Left cardiac atrium (tissue), 4 donors: ENCODE measurements around the gene CATSPER3. TPM values are rescaled to one million over a fixed set of nuclear protein-coding genes. Genes with fewer than 3 reads are reported as not detected.
"Not testable (repeated sequence)": the region's sequence is repeated elsewhere in the genome, so short reads cannot be mapped to it uniquely, and the experiment has no call there.

Experiments used
- ATAC-seq, 2 donors: fragments of 200-7000 bp; cut with Tn5 transposase; one replicate each; pipeline ENCODE4 v1.9.1; 2020; ENCODE audit warnings: mild to moderate bottlenecking in 2 of 2, moderate library complexity in 2 of 2
- DNase-seq: peaks from one replicate; pipeline ENCODE4 v3.0.0-alpha.2; 2020
- intact Hi-C, 2 donors: fragments of 100-400 bp; cut with DNase I; formaldehyde crosslinking; loops; one replicate each; pipeline versions ENCODE4 v1.14.1 to v1.15.1; 2022 to 2023
- total RNA-seq, 2 donors: library from RNA; stranded (reverse); fragmentation: NEBNext Ultra II Directional; extraction: Animal tissue kit (Norgen Biotek cat#: 25700); gene quantifications; one replicate each; pipeline ENCODE4 v1.2.1, GENCODE V29; 2021
- donor health status: DM: no; HTN: yes; CAD: no.
- donor health status: DM: no; HTN: yes; CAD: no; lungs with severe emphysema.
- donor health status: DM: yes; HTN: yes; CAD: no.
- donor health status: Dilated cardiomyopathy.

The CATSPER3 gene
- total RNA-seq, 2 donors from 2014 or later, result 0.31 to 0.68 TPM

- ATAC-seq (no peak), DNase-seq (no peak)
- intact Hi-C loops, result no loop called here
These were observed 2.4 kb upstream of the CATSPER3 start for GRCh38 chr5:134965271-134965825.

GRCh38 chr5:134968055-134968454 is 348 bp downstream of the CATSPER3 start:
- intact Hi-C loops, result no loop called here
- DNase-seq (no peak), ATAC-seq (no peak)

GRCh38 chr5:134969166-134969565 is 1.5 kb downstream of the CATSPER3 start:
- DNase-seq (no peak), ATAC-seq (no peak)
- intact Hi-C loops, result no loop called here

- ATAC-seq, result no peak
- intact Hi-C loops, result no loop called here
- no peak for DNase-seq
These were observed 7.5 kb downstream of the CATSPER3 start for GRCh38 chr5:134975078-134975715.

GRCh38 chr5:134975843-134976242 is 8.1 kb downstream of the CATSPER3 start:
- ATAC-seq (no peak), DNase-seq (no peak)
- intact Hi-C loops, result no loop called here

- ATAC-seq (no peak), DNase-seq (no peak)
- intact Hi-C loops, result no loop called here
These were observed 9.1 kb downstream of the CATSPER3 start for GRCh38 chr5:134976841-134977240.

GRCh38 chr5:134979416-134979815 is 11.7 kb downstream of the CATSPER3 start:
- ATAC-seq, result no peak
- DNase-seq, result no peak
- intact Hi-C loops, result no loop called here

GRCh38 chr5:134982230-134982629 is 14.5 kb downstream of the CATSPER3 start:
- intact Hi-C loops, result no loop called here
- DNase-seq (no peak), ATAC-seq (no peak)

- intact Hi-C loops, result no loop called here
- ATAC-seq (no peak), DNase-seq (no peak)
These were observed 21.6 kb downstream of the CATSPER3 start for GRCh38 chr5:134989266-134989830.

GRCh38 chr5:134990183-134990582 is 22.5 kb downstream of the CATSPER3 start:
- not testable (repeated sequence) for ATAC-seq

GRCh38 chr5:134992148-134992547 is 24.4 kb downstream of the CATSPER3 start:
- DNase-seq, result no peak
- intact Hi-C loops, result no loop called here
- no peak for ATAC-seq

More at GRCh38 chr5:134990183-134990582, 22.5 kb downstream of the CATSPER3 start:
- DNase-seq, intact Hi-C loops: not testable (repeated sequence)

GRCh38 chr5:134993161-134993560 is 25.5 kb downstream of the CATSPER3 start:
- DNase-seq (no peak), ATAC-seq (no peak)
- intact Hi-C loops, result no loop called here

GRCh38 chr5:134994560-134995156 is 27.0 kb downstream of the CATSPER3 start:
- no peak for ATAC-seq
- DNase-seq, result no peak
- intact Hi-C loops, result no loop called here

- DNase-seq (no peak), ATAC-seq (no peak)
- intact Hi-C loops, result no loop called here
These were observed 28.2 kb downstream of the CATSPER3 start for GRCh38 chr5:134995850-134996402.

- intact Hi-C loops, result no loop called here
- DNase-seq (no peak), ATAC-seq (no peak)
These were observed 29.3 kb downstream of the CATSPER3 start for GRCh38 chr5:134997015-134997414.

GRCh38 chr5:134998068-134998467 is 30.4 kb downstream of the CATSPER3 start:
- ATAC-seq, intact Hi-C loops, DNase-seq: not testable (repeated sequence)

- intact Hi-C loops, result no loop called here
These were observed 36.7 kb downstream of the CATSPER3 start for GRCh38 chr5:135004376-135004775.

GRCh38 chr5:135005076-135005475 is 37.4 kb downstream of the CATSPER3 start:
- DNase-seq (no peak), ATAC-seq (no peak)
- intact Hi-C loops, result no loop called here

More at GRCh38 chr5:135004376-135004775, 36.7 kb downstream of the CATSPER3 start:
- DNase-seq, result no peak
- no peak for ATAC-seq

- DNase-seq, result no peak
- no peak for ATAC-seq
- intact Hi-C loops, result no loop called here
These were observed 39.6 kb downstream of the CATSPER3 start for GRCh38 chr5:135007305-135007704.

GRCh38 chr5:135007749-135008363 is 40.1 kb downstream of the CATSPER3 start:
- DNase-seq (no peak), ATAC-seq (no peak)
- intact Hi-C loops, result no loop called here
